Nephron progenitor cell (in vitro differentiated cells): ENCODE results near the gene ARHGAP24.

Source experiments
- DNase-seq: peaks from one replicate; pipeline ENCODE4 v3.0.0; 2021
- H3K27ac Mint-ChIP-seq: 2 replicates; pipeline ENCODE4 v1.8.0; 2021; ENCODE audit warnings: mild to moderate bottlenecking, moderate library complexity, mixed read lengths
- H3K27me3 Mint-ChIP-seq: 2 replicates; pipeline ENCODE4 v1.8.0; 2021; ENCODE audit warnings: mild to moderate bottlenecking, low read depth, mixed read lengths; ENCODE audit not compliant: poor library complexity
- H3K36me3 Mint-ChIP-seq: 2 replicates; pipeline ENCODE4 v1.8.0; 2021; ENCODE audit warnings: low read depth, mixed read lengths
- H3K4me1 Mint-ChIP-seq: 2 replicates; pipeline ENCODE4 v1.8.0; 2021; ENCODE audit warnings: mixed read lengths
- H3K4me3 Mint-ChIP-seq: 2 replicates; pipeline ENCODE4 v1.8.0; 2021; ENCODE audit warnings: mild to moderate bottlenecking, moderate library complexity, mixed read lengths
- H3K9me3 Mint-ChIP-seq: 2 replicates; pipeline ENCODE4 v1.8.0; 2021; ENCODE audit warnings: mild to moderate bottlenecking, moderate library complexity, mixed read lengths
- TF ChIP-seq, protein P1 (sequence below): fragments of 200-600 bp; sonication (generic); IDR thresholded peaks from 2 replicates; pipeline ENCODE4 v1.5.0; 2021; ENCODE audit warnings: antibody characterized with exemption

ARHGAP24 gene

DNA sequence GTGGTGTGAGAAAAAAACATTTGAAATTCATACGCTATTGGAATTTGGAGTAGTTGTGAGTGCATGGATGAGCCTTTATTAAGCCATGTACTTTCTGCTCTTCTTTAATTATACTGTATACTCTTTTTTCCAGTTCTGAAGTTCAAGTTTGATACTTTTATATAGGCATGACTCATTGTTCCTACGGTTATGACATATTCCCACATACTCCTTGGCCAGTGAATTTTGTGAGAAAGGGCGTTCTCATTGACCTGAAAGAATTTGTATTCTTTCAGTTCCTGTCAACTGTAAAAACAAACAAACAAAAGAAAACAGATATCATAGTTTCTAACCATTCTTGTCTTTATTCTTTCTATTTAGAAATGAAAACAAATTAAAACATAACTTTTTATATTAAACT lies 477.6 kb downstream of the ARHGAP24 start:
- Mint-ChIP-seq H3K9me3 (no peaks in the 10 kb centered on the region), H3K4me3 (no peak overlapping the region), H3K36me3 (peaks cover 37% of the 10 kb centered on the region), H3K27me3 (no peaks in the 10 kb centered on the region), H3K4me1 (peaks cover 70% of the 10 kb centered on the region), H3K27ac (peak overlapping the region; percentile 61)
- TF ChIP-seq, protein P1, sequence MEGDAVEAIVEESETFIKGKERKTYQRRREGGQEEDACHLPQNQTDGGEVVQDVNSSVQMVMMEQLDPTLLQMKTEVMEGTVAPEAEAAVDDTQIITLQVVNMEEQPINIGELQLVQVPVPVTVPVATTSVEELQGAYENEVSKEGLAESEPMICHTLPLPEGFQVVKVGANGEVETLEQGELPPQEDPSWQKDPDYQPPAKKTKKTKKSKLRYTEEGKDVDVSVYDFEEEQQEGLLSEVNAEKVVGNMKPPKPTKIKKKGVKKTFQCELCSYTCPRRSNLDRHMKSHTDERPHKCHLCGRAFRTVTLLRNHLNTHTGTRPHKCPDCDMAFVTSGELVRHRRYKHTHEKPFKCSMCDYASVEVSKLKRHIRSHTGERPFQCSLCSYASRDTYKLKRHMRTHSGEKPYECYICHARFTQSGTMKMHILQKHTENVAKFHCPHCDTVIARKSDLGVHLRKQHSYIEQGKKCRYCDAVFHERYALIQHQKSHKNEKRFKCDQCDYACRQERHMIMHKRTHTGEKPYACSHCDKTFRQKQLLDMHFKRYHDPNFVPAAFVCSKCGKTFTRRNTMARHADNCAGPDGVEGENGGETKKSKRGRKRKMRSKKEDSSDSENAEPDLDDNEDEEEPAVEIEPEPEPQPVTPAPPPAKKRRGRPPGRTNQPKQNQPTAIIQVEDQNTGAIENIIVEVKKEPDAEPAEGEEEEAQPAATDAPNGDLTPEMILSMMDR, result no peak
- DNase-seq, result no peak

DNA sequence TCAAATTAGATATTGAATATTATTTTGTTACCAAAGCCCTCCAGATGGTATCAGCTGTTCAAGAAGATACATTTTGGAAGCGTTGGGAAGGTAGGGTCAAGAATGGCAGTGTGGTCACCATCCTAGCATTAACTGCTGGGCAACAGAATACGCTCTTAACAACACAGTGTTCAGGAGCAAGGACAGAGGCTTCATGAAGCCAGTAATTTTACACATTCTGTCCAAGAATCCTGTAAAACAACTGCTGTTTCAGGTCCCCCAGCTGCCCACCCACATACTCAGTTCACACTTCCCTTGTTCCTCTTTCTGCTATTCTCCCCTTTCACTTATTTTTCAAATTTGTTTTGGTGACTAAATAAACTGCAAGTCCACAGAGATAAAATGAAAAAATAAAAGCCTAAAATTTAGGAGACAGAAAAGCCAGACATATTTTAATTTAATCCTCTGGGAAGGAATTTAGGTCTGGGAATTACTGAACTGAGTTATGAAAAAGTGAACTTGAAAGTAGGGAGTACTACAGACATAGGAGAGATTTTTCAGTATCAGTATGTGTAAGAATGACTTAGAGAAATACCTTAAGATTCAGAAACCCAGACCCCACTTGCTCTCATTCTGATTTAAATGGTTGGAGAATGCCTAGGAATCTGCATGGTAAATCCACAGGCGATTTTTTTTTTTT lies 478.2 kb downstream of the ARHGAP24 start:
- Mint-ChIP-seq H3K4me3 (no peak overlapping the region), H3K27ac (peak overlapping the region; percentile 96), H3K27me3 (no peaks in the 10 kb centered on the region), H3K4me1 (peaks cover 64% of the 10 kb centered on the region), H3K36me3 (peaks cover 37% of the 10 kb centered on the region), H3K9me3 (no peaks in the 10 kb centered on the region)
- TF ChIP-seq, protein P1, result no peak
- DNase-seq, result no peak

DNA sequence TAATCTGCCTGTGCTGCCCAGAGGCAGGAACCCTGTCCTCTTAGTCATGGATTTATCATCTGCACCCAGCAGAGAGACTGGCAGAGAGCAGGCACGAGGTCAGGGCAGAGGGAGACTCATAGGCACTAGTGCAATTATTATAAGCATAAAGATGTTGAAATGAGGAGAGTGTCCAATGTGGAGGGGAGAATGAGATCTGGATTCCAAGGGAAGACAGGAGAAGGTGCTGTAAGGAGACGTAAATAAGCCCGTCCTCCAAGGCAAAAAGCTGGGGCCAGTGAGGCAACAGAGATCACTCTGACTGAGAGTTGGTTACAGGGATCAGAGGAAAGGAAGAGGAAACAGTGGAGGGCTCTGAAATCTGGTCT lies 478.7 kb downstream of the ARHGAP24 start:
- Mint-ChIP-seq H3K27ac (peak overlapping the region; percentile 96), H3K36me3 (peaks cover 39% of the 10 kb centered on the region)
- DNase-seq, result no peak

DNA sequence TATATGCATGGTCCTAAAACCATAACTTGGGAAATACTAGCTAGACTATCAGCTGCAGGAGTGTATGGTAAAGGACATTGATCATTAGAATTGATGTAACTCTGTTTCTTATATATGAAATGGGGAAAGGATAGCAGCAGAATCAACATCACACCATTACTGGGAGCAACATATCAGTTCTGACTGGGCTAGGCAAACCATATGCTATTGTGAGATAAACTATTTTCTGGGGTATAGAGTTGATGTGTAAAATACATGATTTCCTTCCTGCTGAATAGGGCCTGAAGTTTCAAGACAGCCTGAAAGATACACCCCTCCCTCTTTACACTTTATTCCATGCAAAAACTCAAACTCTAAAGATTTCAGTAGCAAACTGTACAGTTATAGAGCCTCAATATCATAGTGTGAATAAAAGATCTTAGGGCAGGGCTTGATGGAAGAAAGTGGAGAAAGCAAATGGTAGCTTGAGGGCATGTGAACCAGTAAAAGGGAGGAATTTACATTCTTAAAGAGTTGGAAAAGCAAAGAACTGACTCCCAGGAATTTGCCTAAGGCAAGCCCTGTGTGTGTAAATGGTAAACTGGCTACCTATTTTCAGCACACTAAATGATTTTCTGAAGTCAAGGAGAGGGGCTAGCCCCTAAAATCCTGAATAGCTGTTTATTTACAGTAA lies 480.8 kb downstream of the ARHGAP24 start:
- peak overlapping the region; percentile 53 for H3K27ac Mint-ChIP-seq
- H3K36me3 Mint-ChIP-seq, result peaks cover 39% of the 10 kb centered on the region

More for the DNA sequence above, 478.7 kb downstream of the ARHGAP24 start:
- H3K4me3 Mint-ChIP-seq, result no peak overlapping the region
- H3K9me3 Mint-ChIP-seq, result no peaks in the 10 kb centered on the region
- H3K27me3 Mint-ChIP-seq, result no peaks in the 10 kb centered on the region
- peaks cover 63% of the 10 kb centered on the region for H3K4me1 Mint-ChIP-seq
- TF ChIP-seq, protein P1, result no peak

DNA sequence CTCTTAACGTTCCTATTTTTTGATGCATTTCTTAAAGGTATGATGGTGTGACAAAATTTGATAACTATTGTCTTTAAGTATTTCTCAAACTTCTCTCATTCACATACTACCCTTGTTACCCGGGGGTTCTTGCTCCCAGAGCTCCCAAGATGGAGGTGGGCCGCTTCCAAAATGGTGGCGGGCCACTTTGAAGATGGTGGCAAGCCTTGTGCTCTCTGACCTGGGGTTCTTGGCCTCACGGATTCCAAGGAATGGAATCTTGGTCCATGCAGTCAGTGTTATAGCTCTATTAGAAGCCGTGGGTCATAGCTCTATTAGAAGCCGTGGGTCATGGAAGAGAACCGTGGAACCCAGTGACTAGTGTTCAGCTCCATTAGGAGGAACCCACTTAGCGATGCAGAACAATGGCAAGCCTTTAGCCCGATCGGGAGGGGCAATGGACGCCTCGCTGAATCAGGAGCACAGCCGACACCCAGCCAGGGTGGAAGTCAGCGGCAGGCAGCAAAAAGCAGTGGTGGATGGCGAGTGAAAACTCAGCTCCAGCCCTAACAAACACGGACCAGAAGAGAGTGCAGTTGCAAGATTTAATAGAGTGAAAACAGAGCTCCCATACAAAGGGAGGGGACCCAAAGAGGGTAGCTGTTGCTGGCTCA lies 481.5 kb downstream of the ARHGAP24 start:
- H3K36me3 Mint-ChIP-seq, result peaks cover 34% of the 10 kb centered on the region
- DNase-seq, result no peak
- peaks cover 55% of the 10 kb centered on the region for H3K4me1 Mint-ChIP-seq
- peak overlapping the region; percentile 93 for H3K27ac Mint-ChIP-seq
- H3K9me3 Mint-ChIP-seq, result no peaks in the 10 kb centered on the region
- TF ChIP-seq, protein P1, result no peak
- H3K27me3 Mint-ChIP-seq, result no peaks in the 10 kb centered on the region
- H3K4me3 Mint-ChIP-seq, result no peak overlapping the region

More for the DNA sequence above, 480.8 kb downstream of the ARHGAP24 start:
- DNase-seq, result no peak
- Mint-ChIP-seq H3K9me3 (no peaks in the 10 kb centered on the region), H3K4me1 (peaks cover 60% of the 10 kb centered on the region), H3K4me3 (no peak overlapping the region), H3K27me3 (no peaks in the 10 kb centered on the region)
- TF ChIP-seq, protein P1, result no peak
